ENCODE data around the gene SEC22A. TPM values are rescaled to one million over a fixed set of nuclear protein-coding genes. Genes with fewer than 3 reads are reported as not detected.

The SEC22A gene
- total RNA-seq (10 to 100 TPM; 16.1 to 17.3 TPM), polyA plus RNA-seq (10 to 100 TPM; 10.2 to 11.0 TPM)
- long read RNA-seq, donor 1, full-length matches to known transcripts = 46 of 63 reads
- long read RNA-seq, donor 1, partial matches to known transcripts = 8 of 63 reads
- long read RNA-seq, donor 1, other reads (novel, unspliced or antisense) = 9 of 63 reads
- long read RNA-seq, donor 2, partial matches to known transcripts = 1 of 22 reads
- long read RNA-seq, donor 2, other reads (novel, unspliced or antisense) = 17 of 22 reads

- Histone ChIP-seq H3K27me3 (ENCODE audit: control insufficient read depth in 1 of 2, insufficient read depth in 2 of 2, low read length in 1 of 2) (no peaks in the 10 kb centered on the region), H3K4me1 (ENCODE audit: control insufficient read depth in 1 of 2, insufficient read depth in 2 of 2, low read length in 2 of 2) (no peaks in the 10 kb centered on the region), H3K4me3 (ENCODE audit: low read length in 2 of 2) (peak within 1 kb of the TSS; percentile 52 to 91), H3K9me3 (ENCODE audit: control insufficient read depth, low read length) (no peaks in the 10 kb centered on the region), H3K27ac (ENCODE audit: low read depth in 1 of 2, low read length in 2 of 2) (peak within 1 kb of the TSS in 1 of 2 donors; percentile 4), H3K36me3 (ENCODE audit: control insufficient read depth in 1 of 2, insufficient read depth in 2 of 2, low read length in 1 of 2) (no peaks in the 10 kb centered on the region)
- ATAC-seq (ENCODE audit: low FRiP score) (peak; percentile 97), DNase-seq (peak; percentile 96 to 97)
- 0% methylated on average over 60 of the region's 60 CpGs for WGBS, 2 donors
- intact Hi-C loops (cut with DNase I) = no loop called here
Measured at GRCh38 chr3:123201557-123202427, at the start of gene SEC22A. SEC22A (plus strand) TSS chr3:123201943; CDS start chr3:123209218, 7,275 bp downstream.

GRCh38 chr3:123152687-123153086 is 49.1 kb upstream of the SEC22A start:
- no peak overlapping the region for H3K4me3 ChIP-seq (ENCODE audit: low read length in 2 of 2)
- no peaks in the 10 kb centered on the region for H3K27me3 ChIP-seq (ENCODE audit: control insufficient read depth in 1 of 2, insufficient read depth in 2 of 2, low read length in 1 of 2)
- no peaks in the 10 kb centered on the region for H3K9me3 ChIP-seq (ENCODE audit: control insufficient read depth, low read length)
- no peak overlapping the region for H3K27ac ChIP-seq (ENCODE audit: low read depth in 1 of 2, low read length in 2 of 2)
- H3K36me3 ChIP-seq (ENCODE audit: control insufficient read depth in 1 of 2, insufficient read depth in 2 of 2, low read length in 1 of 2) = peaks cover 0 to 3% of the 10 kb centered on the region in 2 donors
- ATAC-seq (ENCODE audit: low FRiP score) (no peak), DNase-seq (peak in 1 of 2 donors; percentile 42)
- intact Hi-C loops (cut with DNase I) = no loop called here
- WGBS, 2 donors = 93 to 98% methylated on average over 3 of the region's 3 CpGs
- no peaks in the 10 kb centered on the region for H3K4me1 ChIP-seq (ENCODE audit: control insufficient read depth in 1 of 2, insufficient read depth in 2 of 2, low read length in 2 of 2)

- Histone ChIP-seq H3K4me1 (ENCODE audit: control insufficient read depth in 1 of 2, insufficient read depth in 2 of 2, low read length in 2 of 2) (no peaks in the 10 kb centered on the region), H3K36me3 (ENCODE audit: control insufficient read depth in 1 of 2, insufficient read depth in 2 of 2, low read length in 1 of 2) (peaks cover 0 to 3% of the 10 kb centered on the region in 2 donors), H3K27me3 (ENCODE audit: control insufficient read depth in 1 of 2, insufficient read depth in 2 of 2, low read length in 1 of 2) (no peaks in the 10 kb centered on the region), H3K4me3 (ENCODE audit: low read length in 2 of 2) (no peak overlapping the region), H3K27ac (ENCODE audit: low read depth in 1 of 2, low read length in 2 of 2) (no peak overlapping the region), H3K9me3 (ENCODE audit: control insufficient read depth, low read length) (no peaks in the 10 kb centered on the region)
- ATAC-seq (ENCODE audit: low FRiP score) (no peak), DNase-seq (no peak)
- 82 to 83% methylated on average over 6 of the region's 6 CpGs for WGBS, 2 donors
- intact Hi-C loops (cut with DNase I) = no loop called here
Measured at GRCh38 chr3:123153125-123154019, 48.4 kb upstream of the SEC22A start.

- no peaks in the 10 kb centered on the region for H3K27me3 ChIP-seq (ENCODE audit: control insufficient read depth in 1 of 2, insufficient read depth in 2 of 2, low read length in 1 of 2)
- H3K27ac ChIP-seq (ENCODE audit: low read depth in 1 of 2, low read length in 2 of 2) = no peak overlapping the region
- intact Hi-C loops (cut with DNase I) = no loop called here
- ATAC-seq (ENCODE audit: low FRiP score) (no peak), DNase-seq (peak in 1 of 2 donors; percentile 60)
- no peaks in the 10 kb centered on the region for H3K9me3 ChIP-seq (ENCODE audit: control insufficient read depth, low read length)
- no peaks in the 10 kb centered on the region for H3K4me1 ChIP-seq (ENCODE audit: control insufficient read depth in 1 of 2, insufficient read depth in 2 of 2, low read length in 2 of 2)
- 94 to 95% methylated on average over 7 of the region's 7 CpGs for WGBS, 2 donors
- H3K4me3 ChIP-seq (ENCODE audit: low read length in 2 of 2) = no peak overlapping the region
- H3K36me3 ChIP-seq (ENCODE audit: control insufficient read depth in 1 of 2, insufficient read depth in 2 of 2, low read length in 1 of 2) = peaks cover 0 to 5% of the 10 kb centered on the region in 2 donors
Measured at GRCh38 chr3:123154020-123154985, 47.4 kb upstream of the SEC22A start.

GRCh38 chr3:123155471-123156011 is 46.2 kb upstream of the SEC22A start:
- Histone ChIP-seq H3K4me3 (ENCODE audit: low read length in 2 of 2) (no peak overlapping the region), H3K36me3 (ENCODE audit: control insufficient read depth in 1 of 2, insufficient read depth in 2 of 2, low read length in 1 of 2) (peaks cover 0 to 5% of the 10 kb centered on the region in 2 donors), H3K9me3 (ENCODE audit: control insufficient read depth, low read length) (no peaks in the 10 kb centered on the region), H3K4me1 (ENCODE audit: control insufficient read depth in 1 of 2, insufficient read depth in 2 of 2, low read length in 2 of 2) (no peaks in the 10 kb centered on the region), H3K27ac (ENCODE audit: low read depth in 1 of 2, low read length in 2 of 2) (no peak overlapping the region), H3K27me3 (ENCODE audit: control insufficient read depth in 1 of 2, insufficient read depth in 2 of 2, low read length in 1 of 2) (no peaks in the 10 kb centered on the region)
- DNase-seq = no peak
- ATAC-seq (ENCODE audit: low FRiP score) = no peak
- intact Hi-C loops (cut with DNase I) = no loop called here
- 86 to 89% methylated on average over 9 of the region's 9 CpGs for WGBS, 2 donors

GRCh38 chr3:123156276-123156995 is 45.3 kb upstream of the SEC22A start:
- no peak overlapping the region for H3K4me3 ChIP-seq (ENCODE audit: low read length in 2 of 2)
- WGBS, 2 donors = 93 to 94% methylated on average over 15 of the region's 15 CpGs
- intact Hi-C loops (cut with DNase I) = no loop called here
- DNase-seq (no peak), ATAC-seq (ENCODE audit: low FRiP score) (no peak)
- no peak overlapping the region for H3K27ac ChIP-seq (ENCODE audit: low read depth in 1 of 2, low read length in 2 of 2)
- no peaks in the 10 kb centered on the region for H3K27me3 ChIP-seq (ENCODE audit: control insufficient read depth in 1 of 2, insufficient read depth in 2 of 2, low read length in 1 of 2)
- H3K9me3 ChIP-seq (ENCODE audit: control insufficient read depth, low read length) = no peaks in the 10 kb centered on the region
- peaks cover 0 to 8% of the 10 kb centered on the region in 2 donors for H3K36me3 ChIP-seq (ENCODE audit: control insufficient read depth in 1 of 2, insufficient read depth in 2 of 2, low read length in 1 of 2)
- H3K4me1 ChIP-seq (ENCODE audit: control insufficient read depth in 1 of 2, insufficient read depth in 2 of 2, low read length in 2 of 2) = no peaks in the 10 kb centered on the region

- intact Hi-C loops (cut with DNase I) = no loop called here
- Histone ChIP-seq H3K4me3 (ENCODE audit: low read length in 2 of 2) (no peak overlapping the region), H3K4me1 (ENCODE audit: control insufficient read depth in 1 of 2, insufficient read depth in 2 of 2, low read length in 2 of 2) (no peaks in the 10 kb centered on the region), H3K9me3 (ENCODE audit: control insufficient read depth, low read length) (no peaks in the 10 kb centered on the region), H3K36me3 (ENCODE audit: control insufficient read depth in 1 of 2, insufficient read depth in 2 of 2, low read length in 1 of 2) (peaks cover 0 to 7% of the 10 kb centered on the region in 2 donors), H3K27ac (ENCODE audit: low read depth in 1 of 2, low read length in 2 of 2) (no peak overlapping the region), H3K27me3 (ENCODE audit: control insufficient read depth in 1 of 2, insufficient read depth in 2 of 2, low read length in 1 of 2) (no peaks in the 10 kb centered on the region)
- ATAC-seq (ENCODE audit: low FRiP score) (no peak), DNase-seq (no peak)
- WGBS, 2 donors = 63 to 69% methylated on average over 2 of the region's 2 CpGs
Measured at GRCh38 chr3:123157209-123157597, 44.5 kb upstream of the SEC22A start.
